Measurements from ENCODE around the gene TTI1. TPM values are rescaled to one million over a fixed set of nuclear protein-coding genes. Genes with fewer than 3 reads are reported as not detected.

TTI1 gene
- total RNA-seq, 4 donors from 2014 or later = 5.1 to 14.7 (median 10.5) TPM

DNA sequence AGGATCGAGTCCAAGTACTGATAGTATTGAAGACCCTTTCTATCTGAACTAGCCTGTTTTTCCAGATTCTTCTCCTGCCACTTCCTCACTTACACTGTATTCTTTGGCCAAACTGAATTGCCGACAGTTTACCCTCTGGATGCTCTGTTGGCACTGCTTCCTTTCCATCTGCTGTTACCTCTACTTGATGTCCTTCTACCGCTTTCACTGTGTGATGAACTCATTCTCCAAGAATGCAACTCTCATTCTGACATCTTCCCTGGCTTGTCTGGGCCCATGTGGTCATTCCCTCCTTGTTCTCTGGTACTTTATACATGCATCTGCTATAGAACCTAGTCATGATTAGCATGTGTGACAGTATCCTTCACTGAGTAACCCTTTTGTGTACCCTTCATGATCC lies 16.5 kb upstream of the TTI1 start:
- no peak for TF ChIP-seq POLR2A (IDR thresholded peaks at IDR 0.05)
- TF ChIP-seq, protein P1, sequence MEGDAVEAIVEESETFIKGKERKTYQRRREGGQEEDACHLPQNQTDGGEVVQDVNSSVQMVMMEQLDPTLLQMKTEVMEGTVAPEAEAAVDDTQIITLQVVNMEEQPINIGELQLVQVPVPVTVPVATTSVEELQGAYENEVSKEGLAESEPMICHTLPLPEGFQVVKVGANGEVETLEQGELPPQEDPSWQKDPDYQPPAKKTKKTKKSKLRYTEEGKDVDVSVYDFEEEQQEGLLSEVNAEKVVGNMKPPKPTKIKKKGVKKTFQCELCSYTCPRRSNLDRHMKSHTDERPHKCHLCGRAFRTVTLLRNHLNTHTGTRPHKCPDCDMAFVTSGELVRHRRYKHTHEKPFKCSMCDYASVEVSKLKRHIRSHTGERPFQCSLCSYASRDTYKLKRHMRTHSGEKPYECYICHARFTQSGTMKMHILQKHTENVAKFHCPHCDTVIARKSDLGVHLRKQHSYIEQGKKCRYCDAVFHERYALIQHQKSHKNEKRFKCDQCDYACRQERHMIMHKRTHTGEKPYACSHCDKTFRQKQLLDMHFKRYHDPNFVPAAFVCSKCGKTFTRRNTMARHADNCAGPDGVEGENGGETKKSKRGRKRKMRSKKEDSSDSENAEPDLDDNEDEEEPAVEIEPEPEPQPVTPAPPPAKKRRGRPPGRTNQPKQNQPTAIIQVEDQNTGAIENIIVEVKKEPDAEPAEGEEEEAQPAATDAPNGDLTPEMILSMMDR (IDR thresholded peaks at IDR 0.05) = no peak
- intact Hi-C loops (cut with DNase I) = no loop called here
- no peak for DNase-seq
- H3K9me3 ChIP-seq = no peaks in the 10 kb centered on the region
- H3K4me3 ChIP-seq = no peak overlapping the region
- 35 to 48% methylated on average over 3 of the region's 3 CpGs for WGBS, 2 donors
- H3K27ac ChIP-seq = no peak overlapping the region
- H3K4me1 ChIP-seq = peaks cover 7 to 13% (median 7%) of the 10 kb centered on the region in 3 donors
- no peaks in the 10 kb centered on the region for H3K27me3 ChIP-seq
- H3K36me3 ChIP-seq = peaks cover 5 to 90% (median 9%) of the 10 kb centered on the region in 3 donors

DNA sequence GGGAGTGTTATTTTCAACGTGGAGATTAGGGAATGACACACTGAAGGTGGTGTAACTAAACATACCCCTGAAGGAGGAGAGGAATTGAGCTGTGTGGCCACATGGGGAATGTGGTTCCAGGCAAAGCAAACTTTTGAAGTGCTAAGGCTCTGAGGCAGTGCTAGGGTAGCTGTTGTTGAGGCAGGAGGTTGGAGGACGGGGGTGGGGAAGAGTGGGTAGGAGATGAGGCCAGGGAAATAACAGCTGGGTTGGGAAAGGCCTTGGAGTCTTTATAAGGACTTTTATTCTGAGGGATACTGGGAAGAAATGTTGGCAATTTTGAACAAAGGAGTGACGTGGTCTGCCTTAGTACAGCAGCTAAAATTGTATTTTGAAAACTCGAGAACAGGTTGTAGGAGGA lies 13.3 kb upstream of the TTI1 start:
- peaks cover 5 to 96% (median 6%) of the 10 kb centered on the region in 3 donors for H3K36me3 ChIP-seq
- no peaks in the 10 kb centered on the region for H3K27me3 ChIP-seq
- 68 to 78% methylated on average over 4 of the region's 4 CpGs for WGBS, 2 donors
- peaks cover 7 to 16% (median 7%) of the 10 kb centered on the region in 3 donors for H3K4me1 ChIP-seq
- TF ChIP-seq POLR2A (IDR thresholded peaks at IDR 0.05) = no peak
- TF ChIP-seq, protein P1 (IDR thresholded peaks at IDR 0.05) = no peak
- no peak overlapping the region for H3K4me3 ChIP-seq
- no peak for DNase-seq
- no peaks in the 10 kb centered on the region for H3K9me3 ChIP-seq
- no peak overlapping the region for H3K27ac ChIP-seq
- intact Hi-C loops (cut with DNase I) = no loop called here

DNA sequence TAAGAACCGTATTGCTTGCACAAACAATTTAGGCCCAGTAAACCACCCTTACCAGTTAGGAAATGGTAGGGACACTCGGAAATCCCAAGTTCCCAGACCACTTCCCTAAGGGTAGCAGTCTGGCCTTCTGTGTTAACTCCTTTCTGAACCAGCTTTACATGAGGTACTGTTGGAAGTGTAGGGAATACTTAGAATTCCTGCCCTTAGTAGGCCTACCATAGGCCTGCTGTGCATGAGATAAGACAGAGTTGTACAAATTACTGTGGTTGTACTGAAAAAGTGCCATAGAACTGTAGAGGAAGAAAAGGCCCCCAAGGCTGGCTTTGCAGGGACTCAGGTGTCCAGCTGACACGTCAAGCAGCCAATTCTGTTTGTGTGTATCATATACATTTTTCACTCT lies 11.4 kb upstream of the TTI1 start:
- H3K4me1 ChIP-seq = peaks cover 2 to 7% (median 3%) of the 10 kb centered on the region in 3 donors
- no peak for DNase-seq
- TF ChIP-seq, protein P1 (IDR thresholded peaks at IDR 0.05) = no peak
- no peak for TF ChIP-seq POLR2A (IDR thresholded peaks at IDR 0.05)
- H3K4me3 ChIP-seq = no peak overlapping the region
- H3K9me3 ChIP-seq = no peaks in the 10 kb centered on the region
- WGBS, 2 donors = 96 to 100% methylated on average over 2 to 3 of the region's 3 CpGs
- intact Hi-C loops (cut with DNase I) = no loop called here
- H3K36me3 ChIP-seq = peaks cover 0 to 96% (median 5%) of the 10 kb centered on the region in 3 donors
- H3K27me3 ChIP-seq = no peaks in the 10 kb centered on the region
- no peak overlapping the region for H3K27ac ChIP-seq

- 75 to 89% methylated on average over 10 of the region's 10 CpGs for WGBS, 2 donors
Measured at GRCh38 chr20:38043512-38044300, 10.4 kb upstream of the TTI1 start.

DNA sequence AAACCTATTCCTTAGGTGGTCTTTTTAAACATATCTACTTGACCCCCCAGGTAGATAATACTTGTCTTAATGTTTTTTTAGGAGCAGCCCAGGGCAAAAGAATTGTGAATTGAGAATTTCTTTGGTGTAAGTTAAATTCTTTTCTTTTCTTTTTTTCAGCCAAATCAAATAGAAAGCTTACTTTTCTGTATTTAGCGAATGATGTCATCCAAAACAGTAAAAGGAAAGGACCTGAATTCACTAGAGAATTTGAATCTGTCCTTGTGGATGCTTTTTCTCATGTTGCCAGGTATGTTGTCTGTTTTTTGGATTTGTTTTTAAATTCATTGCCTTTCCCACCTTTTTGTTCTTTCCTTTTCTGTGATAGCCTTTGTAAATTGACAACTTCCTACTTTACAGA lies 7.0 kb upstream of the TTI1 start:
- no peak for DNase-seq
- Histone ChIP-seq H3K9me3 (no peaks in the 10 kb centered on the region), H3K27ac (no peak overlapping the region), H3K27me3 (no peaks in the 10 kb centered on the region), H3K4me1 (peaks cover 3 to 33% (median 21%) of the 10 kb centered on the region in 3 donors), H3K36me3 (peaks cover 0 to 71% (median 0%) of the 10 kb centered on the region in 3 donors), H3K4me3 (no peak overlapping the region)
- intact Hi-C loops (cut with DNase I) = no loop called here
- TF ChIP-seq POLR2A (IDR thresholded peaks at IDR 0.05) = no peak
- TF ChIP-seq, protein P1 (IDR thresholded peaks at IDR 0.05) = no peak
- 36 to 100% methylated on average over 1 of the region's 1 CpG for WGBS, 2 donors

More at GRCh38 chr20:38043512-38044300, 10.4 kb upstream of the TTI1 start:
- Histone ChIP-seq H3K9me3 (no peaks in the 10 kb centered on the region), H3K4me3 (no peak overlapping the region), H3K4me1 (peaks cover 0 to 3% (median 0%) of the 10 kb centered on the region in 3 donors), H3K36me3 (peaks cover 0 to 93% (median 5%) of the 10 kb centered on the region in 3 donors), H3K27ac (no peak overlapping the region), H3K27me3 (no peaks in the 10 kb centered on the region)
- intact Hi-C loops (cut with DNase I) = no loop called here
- no peak for DNase-seq
- TF ChIP-seq, protein P1 (IDR thresholded peaks at IDR 0.05) = peak in 1 of 6 experiments; percentile 31
- no peak for TF ChIP-seq POLR2A (IDR thresholded peaks at IDR 0.05)
